Embryonic facial prominence (tissue), 1 donor: Measurements from ENCODE around the gene CADM2.
"Not testable (repeated sequence)": the region's sequence is repeated elsewhere in the genome, so short reads cannot be mapped to it uniquely, and the experiment has no call there.

Source experiments
- DNase-seq: peaks from one replicate; pipeline ENCODE4 v3.0.0-alpha.2; 2016; ENCODE audit errors: extremely low spot score

The CADM2 gene

DNA sequence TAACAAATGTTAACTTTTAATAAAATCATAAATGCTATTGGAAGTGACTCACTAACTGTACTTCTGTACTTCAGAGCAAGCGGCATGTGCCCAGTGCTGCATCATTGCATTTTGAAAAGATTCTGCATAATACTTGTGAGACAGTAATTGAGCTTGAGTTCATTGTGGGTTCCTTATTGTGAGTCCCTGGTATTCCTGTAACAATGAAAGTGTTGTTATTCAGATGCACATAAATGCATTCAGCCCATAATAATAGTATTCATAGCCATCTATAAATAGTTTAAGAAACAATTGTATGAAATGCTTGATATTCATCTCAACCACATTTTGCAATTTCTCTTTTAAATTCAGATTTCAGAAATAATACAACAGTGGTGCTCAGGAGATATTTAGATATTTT, 976.4 kb downstream of the CADM2 start:
- DNase-seq = no peak

DNA sequence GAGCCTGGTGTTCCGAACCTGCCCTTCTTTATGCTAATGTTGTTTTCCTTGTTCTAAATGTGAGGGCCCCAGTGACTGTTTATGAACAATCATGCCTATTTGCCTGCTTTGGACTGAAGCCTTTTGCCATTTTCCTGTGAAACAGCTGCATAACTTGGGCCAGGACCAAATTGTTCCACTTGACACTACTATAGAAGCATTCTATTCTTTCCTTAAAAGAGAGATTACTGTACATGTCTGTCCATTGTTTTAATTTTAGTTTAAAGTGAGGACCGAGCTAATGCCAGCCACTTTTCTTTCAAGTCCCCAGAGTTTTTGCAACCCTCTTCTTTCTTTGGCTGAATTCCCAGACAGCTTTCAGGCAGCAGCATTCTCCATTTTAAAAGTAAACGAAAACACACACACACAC, 980.3 kb downstream of the CADM2 start:
- no peak for DNase-seq

DNA sequence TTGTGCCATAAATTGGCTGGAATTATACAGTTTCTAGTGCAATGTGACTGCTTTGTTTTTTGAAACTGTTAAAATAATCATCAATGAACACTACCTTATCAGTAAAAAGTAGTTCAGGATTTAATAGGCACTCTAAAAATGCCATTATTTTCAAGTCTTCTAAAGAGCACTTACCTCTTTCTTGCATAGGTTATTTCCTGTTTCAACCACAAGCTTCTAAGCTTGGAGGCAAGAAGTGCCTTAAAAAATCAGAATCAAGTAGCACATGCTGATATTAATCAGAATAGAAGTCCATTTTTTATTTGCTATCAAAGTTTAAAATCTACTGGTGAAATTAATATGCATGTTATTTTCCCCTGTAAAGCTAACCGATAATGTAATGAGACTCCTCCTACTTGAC, 991.6 kb downstream of the CADM2 start:
- DNase-seq = no peak

DNA sequence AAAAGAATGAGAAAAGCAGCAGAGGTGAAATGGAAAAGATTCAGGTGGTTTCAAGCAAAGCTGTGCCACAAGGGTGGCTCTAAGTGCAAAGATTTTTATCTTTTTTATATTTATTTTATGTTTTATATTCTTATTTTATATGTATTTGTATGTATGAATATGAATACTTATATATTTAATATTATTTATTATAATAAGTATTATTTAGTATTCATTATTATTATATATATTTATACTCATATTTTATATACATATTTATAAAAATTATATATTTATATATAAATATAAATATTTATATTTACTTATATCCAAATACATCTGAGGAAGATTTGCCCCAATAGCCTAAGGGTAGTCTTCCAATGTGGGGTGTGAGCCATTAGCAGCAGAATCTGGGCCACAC, 1002.0 kb downstream of the CADM2 start:
- no peak for DNase-seq

DNA sequence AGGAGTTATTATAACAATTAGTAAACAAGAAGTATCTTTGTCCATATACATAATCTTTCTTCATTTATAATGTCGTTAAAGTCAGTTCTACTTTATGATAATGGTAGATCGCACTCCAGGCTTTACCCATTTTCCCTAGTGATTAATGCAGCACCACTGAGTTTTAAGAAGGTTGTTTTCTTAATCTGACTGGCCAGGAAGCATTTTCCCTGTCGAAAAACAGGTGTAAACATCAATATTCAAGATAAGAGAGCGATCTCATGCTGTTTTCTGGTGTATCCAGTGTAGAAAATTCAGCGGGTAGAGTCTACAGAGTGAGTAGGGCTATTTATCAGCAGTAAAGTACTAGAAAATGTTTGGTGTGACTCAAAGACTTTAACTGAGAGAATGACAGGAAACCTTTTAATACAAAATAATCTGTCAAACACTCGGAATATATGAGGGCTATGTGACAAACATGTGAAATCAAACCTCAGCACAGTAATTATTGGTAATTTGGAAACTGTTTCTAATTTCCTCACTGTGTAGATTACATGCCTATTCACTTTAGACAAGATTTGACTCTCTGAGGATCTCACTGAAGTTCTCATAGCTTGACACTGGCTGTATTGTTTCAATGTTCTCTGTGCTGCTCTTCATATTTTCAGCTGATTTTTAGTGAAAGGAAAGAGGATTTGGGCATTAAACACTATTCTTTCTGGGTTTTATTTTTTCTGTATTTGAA, 1019.0 kb downstream of the CADM2 start:
- DNase-seq = no peak

DNA sequence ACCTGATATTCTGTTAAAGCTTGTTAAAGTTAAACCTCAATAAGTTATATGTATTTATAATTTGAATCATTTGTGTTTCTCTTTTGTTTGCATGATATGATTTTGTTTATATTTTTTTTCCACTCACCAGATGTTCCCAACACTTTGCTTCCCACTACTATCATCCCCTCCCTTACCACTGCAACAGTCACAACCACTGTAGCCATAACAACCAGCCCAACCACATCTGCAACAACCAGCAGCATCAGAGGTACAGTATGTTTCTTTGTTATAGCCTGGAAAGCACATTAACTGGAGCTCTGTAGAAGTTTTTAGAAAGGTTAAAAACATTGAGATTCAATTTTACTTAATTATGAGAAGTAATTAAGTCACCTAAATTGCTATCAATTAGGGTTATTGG, 1020.2 kb downstream of the CADM2 start:
- peak; percentile 13 for DNase-seq

DNA sequence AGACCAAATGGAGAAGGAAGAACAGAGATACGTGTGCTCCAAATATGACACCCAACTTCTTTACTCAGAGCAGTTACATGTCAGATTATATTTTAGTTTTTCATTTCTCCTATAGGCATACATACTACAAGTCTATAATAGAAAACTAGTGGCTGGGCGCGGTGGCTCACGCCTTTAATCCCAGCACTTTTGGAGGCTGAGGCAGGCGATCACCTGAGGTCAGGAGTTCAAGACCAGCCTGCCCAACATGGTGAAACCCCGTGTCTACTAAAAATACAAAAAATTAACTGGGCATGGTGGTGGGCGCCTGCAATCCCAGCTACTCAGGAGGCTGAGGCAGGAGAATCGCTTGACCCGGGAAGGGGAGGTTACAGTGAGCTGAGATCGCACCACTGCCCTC, 1030.8 kb downstream of the CADM2 start:
- not testable (repeated sequence) for DNase-seq

DNA sequence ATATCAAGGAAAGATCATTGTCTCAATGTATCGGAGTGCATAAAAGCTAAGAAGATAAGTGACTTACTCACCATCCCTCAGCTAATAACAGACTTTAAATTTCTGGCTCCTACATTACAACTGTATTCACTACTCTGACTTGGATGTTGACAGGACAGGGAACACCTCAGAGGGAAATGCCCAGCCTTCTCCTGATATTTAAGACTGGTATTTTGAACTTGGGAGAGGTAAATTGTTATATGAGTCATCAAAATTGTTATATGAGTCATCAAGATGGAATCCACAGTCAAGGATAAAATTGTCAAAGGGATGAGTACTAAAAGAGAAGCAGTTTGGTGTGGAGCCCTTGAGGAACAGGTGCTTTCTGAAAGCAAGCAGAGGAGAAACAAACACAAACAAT, 1070.8 kb downstream of the CADM2 start:
- no peak for DNase-seq

DNA sequence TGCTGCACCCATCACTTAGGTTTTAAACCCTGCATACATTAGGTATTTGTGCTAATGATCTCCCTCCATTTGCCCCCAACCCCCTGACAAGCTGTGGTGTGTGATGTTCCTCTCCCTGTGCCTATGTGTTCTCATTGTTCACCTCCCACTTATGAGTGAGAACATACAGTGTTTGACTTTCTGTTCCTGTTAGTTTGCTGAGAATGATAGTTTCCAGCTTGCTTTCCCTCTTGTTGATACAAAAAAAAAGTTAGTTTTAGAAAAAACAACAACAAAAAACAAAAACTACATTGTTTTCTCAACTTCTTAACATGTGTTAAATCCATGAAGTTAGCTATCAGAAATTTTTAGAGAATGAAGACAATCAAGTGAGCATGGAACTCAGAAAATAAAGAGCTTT, 1079.1 kb downstream of the CADM2 start:
- DNase-seq = no peak

DNA sequence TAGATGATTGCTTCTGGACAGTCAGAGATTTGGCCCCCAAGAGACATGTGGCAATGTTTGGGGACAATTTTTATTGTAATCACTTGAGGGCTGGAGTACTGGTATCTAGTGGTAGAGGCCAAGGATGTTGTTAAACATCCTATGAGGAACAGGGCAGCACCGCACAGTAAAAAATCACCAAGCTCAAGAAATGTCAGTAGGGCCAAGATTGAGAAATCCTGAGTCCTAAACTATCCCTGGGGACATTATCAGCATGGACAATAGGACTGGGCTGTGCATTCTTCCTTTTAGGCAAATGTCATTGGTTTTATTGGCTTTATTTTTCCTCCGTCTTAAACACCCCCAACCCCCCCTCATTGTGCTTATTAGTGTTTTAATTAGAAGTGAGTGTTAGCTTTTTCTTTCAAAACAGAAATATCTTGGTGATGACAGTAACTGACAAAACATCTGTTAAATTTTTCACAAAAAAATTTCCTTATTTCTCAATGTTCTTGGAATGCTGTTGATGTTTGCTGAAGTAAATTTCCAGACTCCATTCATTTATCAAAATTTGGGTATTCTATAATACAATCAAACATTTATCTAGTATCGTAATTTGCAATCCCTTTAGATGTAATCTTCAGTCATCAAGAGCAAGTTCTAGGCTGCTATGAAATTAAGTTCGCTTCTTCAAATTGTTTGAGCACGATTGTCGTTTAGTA, 1087.8 kb downstream of the CADM2 start:
- DNase-seq = no peak

DNA sequence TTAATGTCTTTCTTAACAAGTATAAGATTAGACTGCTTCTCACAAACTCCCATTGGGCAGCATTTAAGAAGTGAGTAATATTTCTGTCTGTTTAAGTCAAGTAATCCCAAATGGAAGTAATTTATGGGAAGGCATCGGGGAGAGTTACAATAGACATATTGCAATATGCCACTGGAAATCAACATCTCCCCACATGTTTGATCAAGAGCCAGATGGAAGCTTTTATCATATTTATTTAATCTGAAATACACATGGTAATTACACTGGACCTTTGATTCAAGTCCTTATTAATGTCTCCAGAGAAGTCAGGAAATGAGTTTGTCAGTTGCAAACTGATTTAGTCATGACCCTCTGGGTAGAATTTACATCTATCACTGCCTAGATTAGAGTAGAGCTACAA, 1088.4 kb downstream of the CADM2 start:
- DNase-seq = no peak

DNA sequence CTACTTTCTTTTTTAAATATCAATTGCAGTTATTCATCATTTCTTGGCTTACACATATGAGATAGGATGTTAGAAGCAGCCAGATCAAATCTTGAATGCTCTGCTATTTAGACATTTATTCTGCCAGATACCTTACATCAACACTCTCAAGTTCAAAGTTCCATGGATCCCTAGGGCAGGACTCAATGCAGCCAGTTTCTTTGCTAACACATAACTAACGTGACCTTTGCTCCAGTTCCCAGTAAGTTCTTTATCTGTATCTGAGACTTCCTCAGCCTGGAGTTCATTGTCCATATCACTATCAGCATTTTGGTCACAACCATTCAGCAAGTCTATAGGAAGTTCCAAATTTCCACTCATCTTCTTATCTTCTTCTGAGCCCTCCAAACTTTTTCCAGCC, 1092.3 kb downstream of the CADM2 start:
- no peak for DNase-seq

DNA sequence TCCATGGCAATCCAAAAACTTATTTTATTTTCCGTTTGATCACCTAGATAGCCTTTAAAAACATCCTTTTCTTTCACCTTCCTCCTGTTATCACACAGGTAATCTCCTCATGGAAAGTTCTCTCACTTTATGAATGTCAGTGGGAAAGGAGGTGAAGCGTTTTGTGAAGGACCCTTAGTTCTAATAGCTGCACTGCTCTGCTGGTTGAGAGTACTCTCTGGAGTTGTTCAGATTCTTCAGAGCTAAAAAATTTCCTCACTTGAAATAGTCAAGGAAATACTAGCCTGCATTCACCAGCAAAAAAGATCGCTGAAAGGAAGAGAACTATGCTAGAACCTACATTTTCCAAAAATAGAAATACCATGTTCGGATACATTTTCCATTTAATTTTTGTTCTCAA, 1097.2 kb downstream of the CADM2 start:
- DNase-seq = no peak

DNA sequence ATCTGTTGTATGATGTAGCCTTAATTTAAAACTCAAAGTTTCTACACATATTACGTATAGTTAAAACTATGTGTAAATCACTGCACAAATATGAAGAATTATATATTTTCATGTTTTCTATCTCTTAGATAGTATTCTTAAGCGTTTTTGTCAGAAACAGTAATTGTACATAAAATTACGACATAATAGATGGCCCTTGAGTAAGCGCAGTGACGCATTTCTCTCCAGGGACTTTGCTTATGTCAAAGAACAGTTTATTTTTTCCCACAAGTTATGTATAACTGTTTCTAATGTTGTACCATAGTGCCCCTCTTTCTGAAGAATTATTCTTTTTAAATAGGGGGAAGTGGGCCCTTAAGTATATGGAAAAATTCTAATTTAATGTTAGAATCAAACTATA, 1098.2 kb downstream of the CADM2 start:
- DNase-seq = no peak

DNA sequence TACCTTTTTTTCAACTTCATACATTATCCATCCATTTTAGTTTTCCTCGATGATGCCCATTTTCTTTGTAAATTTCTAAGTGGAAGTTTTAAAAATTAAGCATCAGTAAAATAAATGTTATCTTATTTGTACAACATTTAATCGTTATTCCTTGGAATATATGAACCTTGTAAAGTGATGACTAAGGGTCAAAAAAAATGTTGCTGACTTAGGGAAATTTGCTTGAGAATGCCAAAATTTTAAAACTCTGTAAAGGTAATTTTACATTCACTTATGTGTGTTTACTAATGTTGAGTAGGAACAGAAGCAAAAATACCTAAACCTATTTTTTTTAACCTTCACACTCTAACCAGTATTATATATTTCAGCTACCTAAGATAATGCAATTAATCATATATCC, 1115.0 kb downstream of the CADM2 start:
- DNase-seq = no peak

DNA sequence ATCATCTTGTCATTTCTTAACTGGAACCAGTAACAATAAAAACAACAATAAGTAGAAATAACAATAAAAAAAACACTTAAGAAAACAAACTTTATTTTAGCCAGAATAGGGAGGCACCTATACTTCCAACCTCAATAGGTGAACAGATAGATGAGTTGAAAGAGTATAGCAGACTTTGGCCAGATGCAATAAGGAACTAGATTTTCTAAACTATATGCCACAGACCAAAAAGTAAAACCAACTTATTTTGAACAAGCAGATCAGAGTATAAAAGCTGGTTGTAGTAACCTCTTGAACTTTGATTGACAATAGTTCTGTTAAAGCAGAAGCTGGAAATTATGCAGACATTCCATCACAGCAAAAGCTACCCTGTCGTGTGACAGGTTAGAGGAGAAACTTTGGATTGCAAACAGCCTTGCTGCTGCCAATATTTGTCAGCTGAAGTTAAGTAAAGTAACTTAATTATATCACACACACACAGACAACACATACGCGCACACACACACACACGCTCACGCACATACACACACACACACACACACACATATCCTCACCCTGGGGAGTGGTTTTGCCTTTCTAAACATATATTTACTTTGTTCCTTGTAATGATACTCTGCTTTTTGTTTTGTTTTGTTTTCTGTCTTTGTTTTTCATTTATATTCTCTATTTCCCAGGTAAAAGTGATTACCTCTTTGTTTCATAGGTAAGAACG, 1128.5 kb downstream of the CADM2 start:
- DNase-seq = no peak

DNA sequence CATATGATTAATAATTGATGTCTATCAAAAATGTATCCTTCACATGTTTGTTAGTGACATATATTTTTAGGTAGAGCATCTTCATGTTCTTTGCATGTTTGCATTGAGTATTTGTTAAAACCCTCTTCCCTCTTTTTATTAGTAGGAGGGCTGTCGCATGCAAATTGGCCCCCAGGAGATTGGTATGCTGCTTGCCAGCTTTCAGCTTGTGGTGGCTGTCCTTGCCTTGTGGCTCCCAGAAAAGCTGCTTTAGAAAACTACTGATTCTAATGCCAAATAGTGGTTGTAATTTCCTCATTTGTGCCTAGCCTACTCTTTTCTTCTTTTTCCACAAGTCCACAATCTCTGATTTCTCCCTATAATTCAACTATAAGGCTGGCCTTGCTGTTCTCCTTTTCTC, 1145.4 kb downstream of the CADM2 start:
- DNase-seq = no peak

DNA sequence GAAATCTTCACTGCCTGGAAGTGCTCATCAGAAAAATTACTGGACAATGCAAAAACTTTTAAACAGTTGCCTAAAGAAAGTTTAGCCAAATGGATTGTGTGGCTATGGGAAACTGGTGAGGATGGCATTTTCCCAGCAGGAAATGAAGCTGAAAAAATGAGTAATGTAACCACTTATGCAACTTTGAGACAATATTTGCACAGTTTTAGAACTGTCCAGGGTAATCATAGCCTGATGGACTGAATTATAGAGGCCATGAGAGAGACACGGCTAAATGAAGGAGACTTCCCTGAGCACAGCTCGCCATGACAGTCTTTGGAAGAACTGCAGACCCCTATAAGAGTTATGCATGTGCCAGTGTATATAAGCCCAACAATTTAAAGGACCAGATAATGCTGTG, 1150.6 kb downstream of the CADM2 start:
- DNase-seq = no peak
